Pancreas (tissue), 10 donors: ENCODE data around the gene CCDC134. TPM values are rescaled to one million over a fixed set of nuclear protein-coding genes. Genes with fewer than 3 reads are reported as not detected.
A peak's percentile ranks its signal among the peaks of the same experiment; 100 is the strongest.

Experiments used
- ATAC-seq, 4 donors: fragments of 200-7000 bp; cut with Tn5 transposase; one replicate each; pipeline versions ENCODE4 v1.8.0 to v1.9.1; 2020; ENCODE audit warnings: mild to moderate bottlenecking in 4 of 4, moderate library complexity in 4 of 4
- DNase-seq, 6 donors: peaks; one replicate each; pipeline ENCODE4 v3.0.0-alpha.2; 2020
- FAIRE-seq: peaks from 2 replicates; lab custom pipeline; 2012; peaks lifted over from hg19 to GRCh38; lab: Jason Lieb, UNC
- H3K27ac ChIP-seq, 4 donors: fragments of 200-600 bp; sonication (generic); 1 replicate in 3 of 4; 2 replicates in 1 of 4; pipeline versions ENCODE4 v1.5.0 to v1.8.0; 2020
- H3K27me3 ChIP-seq, 4 donors: fragments of 200-600 bp; one replicate each; pipeline ENCODE4 v1.8.0; 2021
- H3K36me3 ChIP-seq, 3 donors: fragments of 200-600 bp; sonication (generic) in 1 of 3; one replicate each; pipeline versions ENCODE4 v1.5.0 to v1.8.0; 2020 to 2021
- H3K4me1 ChIP-seq, 3 donors: fragments of 200-600 bp; one replicate each; pipeline ENCODE4 v1.8.0; 2021
- H3K4me3 ChIP-seq, 4 donors: fragments of 200-600 bp; sonication (generic) in 2 of 4; one replicate each; pipeline versions ENCODE4 v1.5.0 to v1.8.0; 2020 to 2021
- H3K9me3 ChIP-seq, 4 donors: fragments of 200-600 bp; one replicate each; pipeline ENCODE4 v1.8.0; 2021
- WGBS, 2 donors: extraction: QIAGEN DNeasy Blood & Tissue Kit; methylation state at CpG; one replicate each; pipeline ENCODE4 v1.1.7; 2013; 5-methylcytosine and 5-hydroxymethylcytosine counted together
- intact Hi-C, 3 donors: fragments of 100-400 bp; cut with DNase I; formaldehyde crosslinking; loops; one replicate each; pipeline versions ENCODE4 v1.11.1 to v1.14.2; 2022
- polyA plus RNA-seq, 2 donors: library from polyadenylated mRNA; stranded (reverse); fragments of 200-250 nt; gene quantifications; one replicate each; pipeline ENCODE4 v1.2.3, GENCODE V29; 2013
- total RNA-seq, 6 donors: library from RNA; stranded (reverse); fragmentation: NEBNext Ultra II Directional in 4 of 6; extraction: Animal tissue kit (Norgen Biotek cat#: 25700) in 4 of 6; gene quantifications; one replicate each; pipeline versions ENCODE4 v1.2.1 to v1.2.4, GENCODE V29; 2021 to 2023
- TF ChIP-seq, protein P1 (sequence below), 4 donors: fragments of 200-600 bp; sonication (generic) in 3 of 4; IDR thresholded peaks; one replicate each; pipeline versions ENCODE4 v1.5.0 to v1.8.0; 2021; ENCODE audit warnings: antibody characterized with exemption in 4 of 4
- donor health status: healthy with polysubstance abuse.
- donor health status: DM: no; HTN: no; CAD: no; lungs with moderate emphysema.
- donor health status: DM: no; HTN: no; CAD: no.
- donor health status: control.
- donor health status: control.
- donor health status: Bipolar disorder and iron deficiency.
- donor health status: DM: yes; HTN: yes; CAD: no.
- donor health status: DM: no; HTN: no; CAD: no.
- donor health status: DM: no; HTN: no; CAD: no.
- donor health status: DM: yes; HTN: yes; CAD: no.

CCDC134 gene
- total and polyA plus RNA-seq, 8 donors, result 1.9 to 7.6 (median 4.2) TPM

DNA sequence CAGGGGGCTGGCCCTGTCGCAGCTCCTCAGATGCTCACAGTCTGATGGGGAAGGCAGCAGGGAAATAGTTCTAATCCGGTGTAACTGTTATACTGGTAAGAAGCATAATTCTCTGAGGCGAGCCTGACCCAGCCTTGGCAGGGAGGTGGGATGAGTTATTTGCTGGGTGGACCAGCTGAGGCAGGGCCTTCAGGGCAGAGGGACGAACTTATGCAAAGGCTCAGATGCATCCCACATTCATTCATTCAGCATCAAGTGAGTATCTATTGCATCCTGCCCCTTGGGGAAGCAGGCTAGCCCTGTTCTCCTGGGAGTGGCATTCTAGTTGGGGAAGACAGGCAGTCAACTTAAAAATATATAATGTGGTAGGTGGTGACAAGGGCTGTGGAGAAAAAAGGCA lies 18.8 kb downstream of the CCDC134 start:
- Histone ChIP-seq H3K36me3 (no peaks in the 10 kb centered on the region), H3K4me3 (no peak overlapping the region), H3K9me3 (no peaks in the 10 kb centered on the region), H3K4me1 (no peaks in the 10 kb centered on the region), H3K27ac (no peak overlapping the region), H3K27me3 (no peaks in the 10 kb centered on the region)
- intact Hi-C loops, result no loop called here
- ATAC-seq (no peak), FAIRE-seq (no peak), DNase-seq (no peak)
- 93 to 98% methylated on average over 4 of the region's 4 CpGs for WGBS, 2 donors
- TF ChIP-seq, protein P1, sequence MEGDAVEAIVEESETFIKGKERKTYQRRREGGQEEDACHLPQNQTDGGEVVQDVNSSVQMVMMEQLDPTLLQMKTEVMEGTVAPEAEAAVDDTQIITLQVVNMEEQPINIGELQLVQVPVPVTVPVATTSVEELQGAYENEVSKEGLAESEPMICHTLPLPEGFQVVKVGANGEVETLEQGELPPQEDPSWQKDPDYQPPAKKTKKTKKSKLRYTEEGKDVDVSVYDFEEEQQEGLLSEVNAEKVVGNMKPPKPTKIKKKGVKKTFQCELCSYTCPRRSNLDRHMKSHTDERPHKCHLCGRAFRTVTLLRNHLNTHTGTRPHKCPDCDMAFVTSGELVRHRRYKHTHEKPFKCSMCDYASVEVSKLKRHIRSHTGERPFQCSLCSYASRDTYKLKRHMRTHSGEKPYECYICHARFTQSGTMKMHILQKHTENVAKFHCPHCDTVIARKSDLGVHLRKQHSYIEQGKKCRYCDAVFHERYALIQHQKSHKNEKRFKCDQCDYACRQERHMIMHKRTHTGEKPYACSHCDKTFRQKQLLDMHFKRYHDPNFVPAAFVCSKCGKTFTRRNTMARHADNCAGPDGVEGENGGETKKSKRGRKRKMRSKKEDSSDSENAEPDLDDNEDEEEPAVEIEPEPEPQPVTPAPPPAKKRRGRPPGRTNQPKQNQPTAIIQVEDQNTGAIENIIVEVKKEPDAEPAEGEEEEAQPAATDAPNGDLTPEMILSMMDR (IDR thresholded peaks at IDR 0.05), result no peak

DNA sequence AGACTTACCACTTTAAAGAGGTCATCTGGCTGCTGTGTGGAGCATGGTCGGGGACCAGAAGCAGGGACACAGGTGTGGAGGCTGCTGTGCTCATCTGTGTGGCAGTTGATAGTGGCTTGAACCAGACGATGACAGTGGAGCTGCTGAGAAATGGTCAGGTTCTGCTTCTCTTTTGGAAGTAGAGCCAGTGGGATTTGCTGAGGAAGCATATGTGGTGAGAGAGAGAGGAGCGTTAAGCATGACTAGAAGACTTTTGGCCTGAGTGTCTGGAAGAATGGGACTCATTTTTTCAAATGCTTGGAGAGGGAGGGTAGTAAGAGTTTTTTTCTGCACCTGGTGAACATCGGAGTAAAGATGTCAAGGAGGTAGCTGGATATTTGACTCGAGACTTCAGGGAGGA lies 20.0 kb downstream of the CCDC134 start:
- WGBS, 2 donors, result 85 to 89% methylated on average over 5 of the region's 5 CpGs
- H3K9me3 ChIP-seq, result no peaks in the 10 kb centered on the region
- H3K27me3 ChIP-seq, result no peaks in the 10 kb centered on the region
- no peaks in the 10 kb centered on the region for H3K36me3 ChIP-seq
- no peak for FAIRE-seq
- no peaks in the 10 kb centered on the region for H3K4me1 ChIP-seq
- no peak for DNase-seq
- TF ChIP-seq, protein P1 (IDR thresholded peaks at IDR 0.05), result no peak
- no peak overlapping the region for H3K4me3 ChIP-seq
- intact Hi-C loops, result loop anchor here in 1 of 3 donors (10.0 kb wide), 1 partner anchor 124 kb away; the partner anchor contains the start of gene CENPM
- ATAC-seq, result no peak
- H3K27ac ChIP-seq, result no peak overlapping the region

DNA sequence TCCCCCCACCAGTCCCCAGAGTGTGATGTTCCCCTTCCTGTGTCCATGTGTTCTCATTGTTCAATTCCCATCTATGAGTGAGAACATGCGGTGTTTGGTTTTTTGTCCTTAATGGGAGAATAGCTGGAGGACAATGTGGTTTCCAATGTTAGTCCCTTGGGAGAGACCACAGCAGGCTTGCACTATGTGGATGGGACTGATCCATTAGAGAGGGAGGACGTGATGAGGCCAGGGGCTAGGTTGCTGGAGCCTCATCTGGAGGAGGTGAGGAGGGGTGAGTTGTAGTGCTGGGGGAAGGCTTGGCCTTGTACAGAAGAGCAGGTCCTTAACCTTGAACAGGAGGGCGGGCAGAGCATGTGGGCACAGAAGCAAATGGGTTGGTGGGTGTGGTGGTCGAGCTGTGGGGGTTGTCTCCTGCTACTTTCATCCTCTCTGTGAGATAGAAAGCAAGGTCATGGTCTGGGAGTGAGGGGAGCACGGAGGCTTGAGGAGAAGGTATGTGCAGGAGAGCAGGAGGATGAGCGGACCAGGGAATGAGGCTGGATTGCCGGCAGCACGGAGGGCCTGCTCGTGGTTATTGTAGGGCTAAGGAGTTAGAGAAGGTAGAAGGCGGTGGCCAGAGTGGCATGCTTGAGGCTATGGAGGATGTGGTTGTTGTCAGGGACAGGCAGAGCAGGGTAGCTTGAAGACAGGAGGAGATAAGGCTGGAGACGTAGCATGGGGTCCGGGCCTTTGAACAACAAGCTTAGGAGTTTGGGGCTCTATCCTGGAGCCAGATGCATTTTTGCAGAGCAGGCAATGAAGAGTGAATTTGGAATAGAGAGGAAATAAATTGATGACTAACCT lies 21.2 kb downstream of the CCDC134 start:
- peaks cover 7 to 9% (median 9%) of the 10 kb centered on the region in 3 donors for H3K4me1 ChIP-seq
- ATAC-seq, result no peak
- no peak for DNase-seq
- TF ChIP-seq, protein P1 (IDR thresholded peaks at IDR 0.05), result no peak
- intact Hi-C loops, result loop anchor here in 1 of 3 donors (10.0 kb wide), 1 partner anchor 123 kb away; the partner anchor contains the start of gene CENPM
- H3K9me3 ChIP-seq, result no peaks in the 10 kb centered on the region
- H3K27ac ChIP-seq, result no peak overlapping the region
- no peak overlapping the region for H3K4me3 ChIP-seq
- H3K27me3 ChIP-seq, result no peaks in the 10 kb centered on the region
- WGBS, 2 donors, result 83% methylated on average over 12 of the region's 12 CpGs
- H3K36me3 ChIP-seq, result no peaks in the 10 kb centered on the region
- no peak for FAIRE-seq

DNA sequence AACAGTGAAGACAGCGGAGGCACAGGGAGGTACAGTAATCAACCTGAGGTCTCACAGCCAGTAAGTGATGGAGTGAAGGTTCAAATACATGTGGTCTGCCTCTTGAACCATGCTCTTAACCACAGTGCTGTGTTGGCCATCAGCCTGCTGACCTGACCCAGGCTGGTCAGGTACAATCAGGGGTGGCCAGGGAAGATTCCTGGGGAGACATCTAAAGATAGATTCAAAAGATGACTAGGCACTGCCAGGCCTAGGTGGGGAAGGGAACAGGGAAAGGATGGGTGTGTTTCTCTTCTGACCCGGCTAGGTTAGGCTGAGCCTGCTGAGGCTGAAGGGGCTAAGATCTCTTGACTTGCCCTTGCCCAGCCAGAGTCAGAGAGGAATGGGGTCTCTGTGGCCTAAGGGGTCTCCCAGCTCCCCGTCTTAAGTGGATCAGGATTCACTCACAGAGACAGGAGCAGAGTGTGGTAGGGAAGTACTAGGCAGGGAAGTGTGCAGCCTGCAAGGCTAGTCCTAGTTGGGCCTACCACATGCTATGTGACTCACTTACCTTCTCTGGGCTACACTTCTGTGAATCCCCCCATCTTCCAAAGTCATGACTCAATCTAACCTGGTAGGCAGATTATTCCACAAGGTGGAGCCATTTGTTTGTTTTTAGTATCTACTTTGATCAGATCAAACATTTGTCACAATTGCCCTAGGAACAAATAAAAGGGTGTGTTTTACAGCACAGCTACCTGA lies 22.0 kb downstream of the CCDC134 start:
- WGBS, 2 donors, result 83 to 89% methylated on average over 3 of the region's 3 CpGs
- peak; percentile 47 to 72 (median 66) for ATAC-seq
- intact Hi-C loops, result loop anchor here in 1 of 3 donors (10.0 kb wide), 1 partner anchor 122 kb away; the partner anchor contains the start of gene CENPM
- no peak overlapping the region for H3K4me3 ChIP-seq
- H3K9me3 ChIP-seq, result no peaks in the 10 kb centered on the region
- H3K27ac ChIP-seq, result no peak overlapping the region
- H3K4me1 ChIP-seq, result peaks cover 7 to 13% (median 9%) of the 10 kb centered on the region in 3 donors
- H3K27me3 ChIP-seq, result no peaks in the 10 kb centered on the region
- no peak for FAIRE-seq
- no peak for DNase-seq
- TF ChIP-seq, protein P1 (IDR thresholded peaks at IDR 0.05), result peak in 2 of 4 donors; percentile 18 to 35
- no peaks in the 10 kb centered on the region for H3K36me3 ChIP-seq
